GM23338 (cell line): ENCODE measurements around the gene UST.

Source experiments
- CREB1 ChIP-seq: fragments of 250-450 bp; sonication (Bioruptor Pico); IDR thresholded peaks from 2 replicates; pipeline ENCODE4 v1.5.0; 2020; ENCODE audit warnings: low read depth, mild to moderate bottlenecking, moderate library complexity
- EZH2 ChIP-seq: fragments of 200-600 bp; sonication (generic); IDR thresholded peaks from one replicate; pipeline ENCODE4 v1.8.0; 2017; ENCODE audit warnings: antibody characterized with exemption, mild to moderate bottlenecking, low read depth; ENCODE audit not compliant: unreplicated experiment
- EZH2phosphoT487 ChIP-seq: fragments of 200-600 bp; sonication (generic); IDR thresholded peaks from one replicate; pipeline ENCODE4 v1.8.1; 2018; ENCODE audit warnings: antibody characterized with exemption; ENCODE audit not compliant: unreplicated experiment
- JUNB ChIP-seq: IDR thresholded peaks from one replicate; pipeline ENCODE4 v1.6.1; 2016; ENCODE audit warnings: antibody characterized with exemption; ENCODE audit not compliant: unreplicated experiment
- POLR2AphosphoS5 ChIP-seq: IDR thresholded peaks from 2 replicates; pipeline ENCODE4 v1.6.1; 2016; ENCODE audit warnings: antibody characterized with exemption, low read depth
- ZNF114 ChIP-seq: fragments of 250-450 bp; sonication (Bioruptor Pico); IDR thresholded peaks from 2 replicates; pipeline ENCODE4 v1.5.0; 2020; ENCODE audit warnings: mild to moderate bottlenecking, moderate library complexity
- ZNF331 ChIP-seq: fragments of 250-450 bp; sonication (Bioruptor Pico); IDR thresholded peaks from 2 replicates; pipeline ENCODE4 v1.5.0; 2020; ENCODE audit warnings: low read depth, mild to moderate bottlenecking, moderate library complexity
- TF ChIP-seq, protein P1 (sequence below), 2 experiments: fragments of 200-600 bp in 1 of 2; sonication (generic) in 1 of 2; conservative IDR thresholded peaks; 2 replicates each; pipeline versions ENCODE4 v1.5.1 to v1.6.1; 2016 to 2017; ENCODE audit warnings: antibody characterized with exemption in 2 of 2, low read depth in 2 of 2, mild to moderate bottlenecking in 2 of 2, moderate library complexity in 1 of 2
- TF ChIP-seq, protein P2 (sequence below): IDR thresholded peaks from one replicate; pipeline ENCODE4 v1.6.1; 2018; ENCODE audit warnings: antibody characterized with exemption; ENCODE audit not compliant: unreplicated experiment

DNA sequence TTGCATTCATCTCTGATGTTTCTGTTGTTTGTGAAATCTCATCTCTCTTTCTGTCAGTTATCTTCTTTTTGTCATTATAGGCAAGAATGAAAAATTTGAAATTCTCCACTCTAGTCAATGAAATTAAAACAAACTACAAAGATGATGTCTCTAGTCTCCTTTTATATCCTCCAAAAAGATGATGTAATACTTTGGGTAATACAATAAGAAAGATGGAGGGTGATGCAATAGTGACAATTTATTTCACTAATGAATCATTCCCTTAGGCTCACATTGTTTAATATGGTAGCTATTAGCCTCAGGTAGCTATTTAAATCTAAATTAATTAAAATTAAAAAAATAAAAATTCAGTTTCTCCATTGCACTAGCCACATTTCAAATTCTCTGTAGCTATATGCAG, 145.4 kb downstream of the UST start:
- TF ChIP-seq EZH2 (no peak), EZH2phosphoT487 (no peak), POLR2AphosphoS5 (no peak), ZNF331 (CRISPR knock-in tag) (no peak), JUNB (no peak), ZNF114 (CRISPR knock-in tag) (no peak), CREB1 (no peak)
- TF ChIP-seq, protein P1, sequence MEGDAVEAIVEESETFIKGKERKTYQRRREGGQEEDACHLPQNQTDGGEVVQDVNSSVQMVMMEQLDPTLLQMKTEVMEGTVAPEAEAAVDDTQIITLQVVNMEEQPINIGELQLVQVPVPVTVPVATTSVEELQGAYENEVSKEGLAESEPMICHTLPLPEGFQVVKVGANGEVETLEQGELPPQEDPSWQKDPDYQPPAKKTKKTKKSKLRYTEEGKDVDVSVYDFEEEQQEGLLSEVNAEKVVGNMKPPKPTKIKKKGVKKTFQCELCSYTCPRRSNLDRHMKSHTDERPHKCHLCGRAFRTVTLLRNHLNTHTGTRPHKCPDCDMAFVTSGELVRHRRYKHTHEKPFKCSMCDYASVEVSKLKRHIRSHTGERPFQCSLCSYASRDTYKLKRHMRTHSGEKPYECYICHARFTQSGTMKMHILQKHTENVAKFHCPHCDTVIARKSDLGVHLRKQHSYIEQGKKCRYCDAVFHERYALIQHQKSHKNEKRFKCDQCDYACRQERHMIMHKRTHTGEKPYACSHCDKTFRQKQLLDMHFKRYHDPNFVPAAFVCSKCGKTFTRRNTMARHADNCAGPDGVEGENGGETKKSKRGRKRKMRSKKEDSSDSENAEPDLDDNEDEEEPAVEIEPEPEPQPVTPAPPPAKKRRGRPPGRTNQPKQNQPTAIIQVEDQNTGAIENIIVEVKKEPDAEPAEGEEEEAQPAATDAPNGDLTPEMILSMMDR (conservative IDR thresholded peaks at IDR 0.05; ENCODE audit: low read depth in 2 of 2), result no peak
- TF ChIP-seq, protein P2, sequence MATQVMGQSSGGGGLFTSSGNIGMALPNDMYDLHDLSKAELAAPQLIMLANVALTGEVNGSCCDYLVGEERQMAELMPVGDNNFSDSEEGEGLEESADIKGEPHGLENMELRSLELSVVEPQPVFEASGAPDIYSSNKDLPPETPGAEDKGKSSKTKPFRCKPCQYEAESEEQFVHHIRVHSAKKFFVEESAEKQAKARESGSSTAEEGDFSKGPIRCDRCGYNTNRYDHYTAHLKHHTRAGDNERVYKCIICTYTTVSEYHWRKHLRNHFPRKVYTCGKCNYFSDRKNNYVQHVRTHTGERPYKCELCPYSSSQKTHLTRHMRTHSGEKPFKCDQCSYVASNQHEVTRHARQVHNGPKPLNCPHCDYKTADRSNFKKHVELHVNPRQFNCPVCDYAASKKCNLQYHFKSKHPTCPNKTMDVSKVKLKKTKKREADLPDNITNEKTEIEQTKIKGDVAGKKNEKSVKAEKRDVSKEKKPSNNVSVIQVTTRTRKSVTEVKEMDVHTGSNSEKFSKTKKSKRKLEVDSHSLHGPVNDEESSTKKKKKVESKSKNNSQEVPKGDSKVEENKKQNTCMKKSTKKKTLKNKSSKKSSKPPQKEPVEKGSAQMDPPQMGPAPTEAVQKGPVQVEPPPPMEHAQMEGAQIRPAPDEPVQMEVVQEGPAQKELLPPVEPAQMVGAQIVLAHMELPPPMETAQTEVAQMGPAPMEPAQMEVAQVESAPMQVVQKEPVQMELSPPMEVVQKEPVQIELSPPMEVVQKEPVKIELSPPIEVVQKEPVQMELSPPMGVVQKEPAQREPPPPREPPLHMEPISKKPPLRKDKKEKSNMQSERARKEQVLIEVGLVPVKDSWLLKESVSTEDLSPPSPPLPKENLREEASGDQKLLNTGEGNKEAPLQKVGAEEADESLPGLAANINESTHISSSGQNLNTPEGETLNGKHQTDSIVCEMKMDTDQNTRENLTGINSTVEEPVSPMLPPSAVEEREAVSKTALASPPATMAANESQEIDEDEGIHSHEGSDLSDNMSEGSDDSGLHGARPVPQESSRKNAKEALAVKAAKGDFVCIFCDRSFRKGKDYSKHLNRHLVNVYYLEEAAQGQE, result no peak
